Lung (tissue), 16 donors: ENCODE measurements around the gene TSPAN19. TPM values are rescaled to one million over a fixed set of nuclear protein-coding genes. Genes with fewer than 3 reads are reported as not detected.

Source experiments
- ATAC-seq: fragments of 200-7000 bp; cut with Tn5 transposase; one replicate; pipeline ENCODE4 v1.9.1; 2020; ENCODE audit warnings: moderate number of reproducible peaks; ENCODE audit not compliant: insufficient read depth, low FRiP score
- DNase-seq, 3 donors: peaks; one replicate each; pipeline ENCODE4 v3.0.0-alpha.2; 2013 to 2017
- H3K27ac ChIP-seq, 2 donors: one replicate each; pipeline ENCODE4 v1.5.1; 2013; ENCODE audit warnings: mild to moderate bottlenecking in 2 of 2, moderate library complexity in 2 of 2, control low read depth in 1 of 2, inconsistent platforms in 1 of 2, low read depth in 1 of 2, low read length in 1 of 2
- H3K27me3 ChIP-seq, 3 donors: one replicate each; pipeline ENCODE4 v1.5.1; 2013; ENCODE audit warnings: low read length in 2 of 3; ENCODE audit not compliant: control insufficient read depth in 3 of 3, insufficient read depth in 3 of 3
- H3K36me3 ChIP-seq, 4 donors: one replicate each; pipeline ENCODE4 v1.5.1; 2013; ENCODE audit warnings: low read length in 4 of 4, mild to moderate bottlenecking in 1 of 4, moderate library complexity in 1 of 4; ENCODE audit not compliant: control insufficient read depth in 4 of 4, insufficient read depth in 4 of 4
- H3K4me1 ChIP-seq, 5 donors: one replicate each; pipeline ENCODE4 v1.5.1; 2013; ENCODE audit warnings: low read length in 5 of 5, mild to moderate bottlenecking in 2 of 5, moderate library complexity in 1 of 5; ENCODE audit not compliant: control insufficient read depth in 5 of 5, insufficient read depth in 5 of 5
- H3K4me3 ChIP-seq: one replicate; pipeline ENCODE4 v1.5.1; 2013; ENCODE audit warnings: mild to moderate bottlenecking, control low read depth, moderate library complexity
- H3K9ac ChIP-seq, 2 donors: one replicate each; pipeline ENCODE4 v1.5.1; 2013; ENCODE audit warnings: low read length in 2 of 2, control low read depth in 1 of 2; ENCODE audit not compliant: insufficient read depth in 1 of 2
- H3K9me3 ChIP-seq, 4 donors: one replicate each; pipeline ENCODE4 v1.5.1; 2013; ENCODE audit warnings: low read length in 3 of 4, mild to moderate bottlenecking in 1 of 4, moderate library complexity in 1 of 4; ENCODE audit not compliant: control insufficient read depth in 4 of 4, insufficient read depth in 3 of 4
- WGBS, 2 donors: extraction: QIAGEN DNeasy Blood & Tissue Kit; methylation state at CpG; one replicate each; pipeline ENCODE4 v1.1.7; 2013; 5-methylcytosine and 5-hydroxymethylcytosine counted together
- long read RNA-seq, 5 donors: transcript quantifications; one replicate each; lab custom pipeline, GENCODE V29; 2026
- polyA plus RNA-seq, 2 donors: library from polyadenylated mRNA; stranded (reverse); fragments of 200-250 nt; gene quantifications; one replicate each; pipeline ENCODE4 v1.2.1, GENCODE V29; 2013
- total RNA-seq, 2 donors: library from RNA; depleted of rRNA in 1 of 2; stranded (reverse); fragments of >200 nt in 1 of 2; gene quantifications; one replicate each; pipeline ENCODE4 v1.2.1, GENCODE V29; 2014 to 2021
- TF ChIP-seq, protein P1 (sequence below): IDR thresholded peaks from 2 replicates; pipeline ENCODE4 v1.5.1; 2012; ENCODE audit warnings: mild to moderate bottlenecking; ENCODE audit errors: control extremely low read depth, extremely low read depth
- donor health status: control.
- donor health status: control.
- donor health status: Bipolar disorder and iron deficiency.
- donor health status: healthy.
- donor health status: DM: yes; HTN: yes; CAD: no.

TSPAN19 gene
- total RNA-seq = 10 to 100 TPM; 13.7 to 17.1 TPM
- 10 to 100 TPM; 10.5 to 21.5 TPM for polyA plus RNA-seq
- long read RNA-seq, donor 1, partial matches to known transcripts = 35 of 36 reads
- long read RNA-seq, donor 1, other reads (novel, unspliced or antisense) = 0 of 36 reads
- long read RNA-seq, donor 2 = 0 reads
- long read RNA-seq, donor 3, partial matches to known transcripts = 35 of 35 reads
- long read RNA-seq, donor 3, other reads (novel, unspliced or antisense) = 0 of 35 reads
- long read RNA-seq, donor 4 = 0 reads
- long read RNA-seq, donor 5 = 0 reads

DNA sequence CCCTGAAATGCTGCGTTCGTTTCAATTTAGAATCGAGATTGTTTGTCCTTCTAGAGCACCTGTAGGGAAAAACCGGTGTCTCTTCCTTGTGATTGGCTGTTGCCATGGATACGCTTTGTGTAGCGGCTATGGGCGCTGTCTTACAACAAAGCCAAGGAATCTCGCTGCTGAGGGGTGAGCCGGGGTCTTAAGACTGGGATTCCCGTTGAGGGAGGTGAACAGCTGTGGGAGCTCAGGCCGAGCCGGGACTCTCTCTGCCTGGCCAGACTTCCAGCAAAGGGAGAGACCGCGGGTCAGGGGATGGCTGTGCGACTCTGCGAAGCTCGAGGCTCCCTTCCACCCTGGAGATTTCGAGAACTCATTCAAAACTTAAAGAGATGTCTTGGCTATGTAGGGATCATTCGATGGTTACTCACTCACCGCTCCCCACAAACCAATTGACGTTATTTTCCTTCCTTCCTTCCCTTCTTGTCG lies at the start of gene TSPAN19, which contains the start of gene LRRIQ1:
Gene TSPAN19 (minus strand): TSS at position 44 of the 474 bp plus-strand sequence. CDS start 6,331 bp downstream, outside the sequence.
Gene LRRIQ1 (plus strand): TSS at position 118 of the 474 bp plus-strand sequence. CDS start 1,826 bp downstream, outside the sequence.
- H3K4me3 ChIP-seq = peak within 1 kb of the TSS; percentile 55
- TF ChIP-seq, protein P1, sequence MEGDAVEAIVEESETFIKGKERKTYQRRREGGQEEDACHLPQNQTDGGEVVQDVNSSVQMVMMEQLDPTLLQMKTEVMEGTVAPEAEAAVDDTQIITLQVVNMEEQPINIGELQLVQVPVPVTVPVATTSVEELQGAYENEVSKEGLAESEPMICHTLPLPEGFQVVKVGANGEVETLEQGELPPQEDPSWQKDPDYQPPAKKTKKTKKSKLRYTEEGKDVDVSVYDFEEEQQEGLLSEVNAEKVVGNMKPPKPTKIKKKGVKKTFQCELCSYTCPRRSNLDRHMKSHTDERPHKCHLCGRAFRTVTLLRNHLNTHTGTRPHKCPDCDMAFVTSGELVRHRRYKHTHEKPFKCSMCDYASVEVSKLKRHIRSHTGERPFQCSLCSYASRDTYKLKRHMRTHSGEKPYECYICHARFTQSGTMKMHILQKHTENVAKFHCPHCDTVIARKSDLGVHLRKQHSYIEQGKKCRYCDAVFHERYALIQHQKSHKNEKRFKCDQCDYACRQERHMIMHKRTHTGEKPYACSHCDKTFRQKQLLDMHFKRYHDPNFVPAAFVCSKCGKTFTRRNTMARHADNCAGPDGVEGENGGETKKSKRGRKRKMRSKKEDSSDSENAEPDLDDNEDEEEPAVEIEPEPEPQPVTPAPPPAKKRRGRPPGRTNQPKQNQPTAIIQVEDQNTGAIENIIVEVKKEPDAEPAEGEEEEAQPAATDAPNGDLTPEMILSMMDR = no peak
- H3K27me3 ChIP-seq = peaks cover 0 to 5% (median 3%) of the 10 kb centered on the region in 3 donors
- H3K27ac ChIP-seq = no peak within 1 kb of the TSS
- WGBS, 2 donors = 1 to 2% methylated on average over 22 of the region's 22 CpGs
- H3K4me1 ChIP-seq = no peaks in the 10 kb centered on the region
- no peaks in the 10 kb centered on the region for H3K36me3 ChIP-seq
- peak within 1 kb of the TSS; percentile 38 to 67 for H3K9ac ChIP-seq
- DNase-seq = peak; percentile 83 to 87 (median 84)
- no peaks in the 10 kb centered on the region for H3K9me3 ChIP-seq
- peak; percentile 88 for ATAC-seq

DNA sequence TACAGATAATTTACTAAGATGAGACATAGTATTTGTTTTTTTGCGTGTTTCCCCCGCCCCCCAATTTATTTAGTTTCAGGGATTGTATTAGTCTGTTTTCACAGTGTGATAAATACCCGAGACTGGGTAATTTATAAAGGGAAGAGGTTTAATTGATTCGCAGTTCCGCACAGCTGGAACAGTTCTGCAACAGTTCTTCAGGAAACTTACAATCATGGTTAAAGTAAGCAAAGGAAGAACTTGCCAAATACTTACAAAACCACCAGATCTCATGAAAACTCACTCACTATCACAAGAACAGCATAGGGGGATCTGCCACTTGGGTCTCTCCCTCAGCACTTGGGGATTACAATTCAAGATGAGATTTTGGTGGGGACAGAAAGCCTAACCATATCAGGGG lies 49.0 kb upstream of the TSPAN19 start:
- WGBS, 2 donors = 60 to 66% methylated on average over 5 of the region's 5 CpGs
- peak; percentile 67 to 93 (median 87) for DNase-seq
- no peak for ATAC-seq
- no peaks in the 10 kb centered on the region for H3K36me3 ChIP-seq
- H3K9ac ChIP-seq = no peak overlapping the region
- no peaks in the 10 kb centered on the region for H3K9me3 ChIP-seq
- H3K27ac ChIP-seq = no peak overlapping the region
- peaks cover 0 to under 1% (median 0%) of the 10 kb centered on the region in 3 donors for H3K27me3 ChIP-seq
- no peaks in the 10 kb centered on the region for H3K4me1 ChIP-seq
- TF ChIP-seq, protein P1 = no peak
- no peak overlapping the region for H3K4me3 ChIP-seq

DNA sequence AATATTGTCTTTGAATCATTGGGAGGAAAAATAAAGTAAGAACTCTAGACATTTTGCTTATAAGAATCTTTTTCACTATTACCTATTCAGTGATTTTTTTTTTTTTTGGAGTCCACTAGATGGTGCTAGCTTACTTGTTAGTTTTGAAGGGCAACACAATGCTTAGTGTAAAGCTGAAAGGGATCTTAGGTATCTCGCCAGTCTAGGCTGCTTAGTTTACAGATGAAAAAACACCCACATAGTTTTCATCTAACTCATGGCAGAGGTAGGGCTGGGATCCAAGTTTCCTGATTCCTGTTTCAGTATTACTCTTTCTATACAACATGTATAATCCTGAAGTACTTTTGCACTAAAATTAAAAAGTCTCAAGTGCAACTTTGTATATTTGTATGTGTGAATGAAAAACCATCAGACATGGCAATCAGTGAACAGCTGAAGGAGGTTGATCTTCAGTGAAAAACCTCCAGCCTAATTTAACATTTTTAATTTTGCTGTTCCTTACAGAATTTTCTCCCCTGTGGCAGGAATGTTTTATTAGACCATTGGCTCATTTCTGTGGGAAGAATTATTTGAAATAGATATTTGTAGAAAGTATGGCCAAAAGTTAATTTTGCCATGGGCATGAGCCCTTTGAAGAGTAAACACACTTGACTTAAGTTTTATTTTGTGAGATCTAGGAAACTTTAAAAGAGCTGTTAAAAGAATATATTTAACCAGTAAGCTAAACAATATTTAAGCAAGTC lies 40.8 kb upstream of the TSPAN19 start:
- WGBS, 2 donors = 0 to 6% methylated on average over 1 of the region's 1 CpG
- Histone ChIP-seq H3K27me3 (peaks cover 0 to 5% (median 0%) of the 10 kb centered on the region in 3 donors), H3K9me3 (no peaks in the 10 kb centered on the region), H3K4me3 (no peak overlapping the region), H3K27ac (no peak overlapping the region), H3K4me1 (no peaks in the 10 kb centered on the region), H3K9ac (no peak overlapping the region), H3K36me3 (no peaks in the 10 kb centered on the region)
- DNase-seq (peak in 2 of 3 donors; percentile 70 to 79), ATAC-seq (peak; percentile 66)
- TF ChIP-seq, protein P1 = no peak
